GM23338 (cell line): Measurements from ENCODE around the gene TESMIN. TPM values are rescaled to one million over a fixed set of nuclear protein-coding genes. Genes with fewer than 3 reads are reported as not detected.

Experiments
- ATAC-seq: fragments of 200-7000 bp; cut with Tn5 transposase; 3 replicates; pipeline ENCODE4 v1.9.1; 2020
- DNase-seq: peaks from one replicate; pipeline ENCODE4 v3.0.0-alpha.2; 2015; ENCODE audit warnings: low spot score
- H2AFZ ChIP-seq: fragments of 200-600 bp; sonication (generic); 2 replicates; pipeline ENCODE4 v1.8.0; 2016; ENCODE audit warnings: antibody characterized with exemption, mild to moderate bottlenecking, moderate library complexity
- H3F3A ChIP-seq: fragments of 200-600 bp; sonication (generic); replicated peaks from 2 replicates; pipeline ENCODE4 v1.8.0; 2017; ENCODE audit warnings: antibody characterized with exemption, mixed run types, low read depth
- H3K27ac ChIP-seq: fragments of 200-600 bp; sonication (generic); 2 replicates; pipeline ENCODE4 v1.6.1; 2016; ENCODE audit warnings: low read depth
- H3K27me3 ChIP-seq: fragments of 200-600 bp; sonication (generic); 2 replicates; pipeline ENCODE4 v1.8.0; 2016; ENCODE audit warnings: mild to moderate bottlenecking, mixed run types, moderate library complexity; ENCODE audit not compliant: insufficient read depth
- H3K36me3 ChIP-seq: fragments of 200-600 bp; sonication (generic); 2 replicates; pipeline ENCODE4 v1.8.0; 2016; ENCODE audit warnings: mild to moderate bottlenecking; ENCODE audit not compliant: insufficient read depth
- H3K4me1 ChIP-seq: fragments of 200-600 bp; sonication (generic); 2 replicates; pipeline ENCODE4 v1.8.0; 2016; ENCODE audit warnings: mild to moderate bottlenecking, moderate library complexity; ENCODE audit not compliant: insufficient read depth
- H3K4me2 ChIP-seq: fragments of 200-600 bp; sonication (generic); 2 replicates; pipeline ENCODE4 v1.7.1; 2017; ENCODE audit warnings: mixed run types
- H3K4me3 ChIP-seq: fragments of 200-600 bp; sonication (generic); 2 replicates; pipeline ENCODE4 v1.6.1; 2016; ENCODE audit warnings: mixed run types
- H3K79me2 ChIP-seq: fragments of 200-600 bp; sonication (generic); replicated peaks from 2 replicates; pipeline ENCODE4 v1.8.0; 2017; ENCODE audit warnings: mild to moderate bottlenecking; ENCODE audit not compliant: insufficient read depth
- H3K9me2 ChIP-seq: fragments of 200-600 bp; sonication (generic); 2 replicates; pipeline ENCODE4 v1.8.0; 2017; ENCODE audit not compliant: insufficient read depth
- H4K20me1 ChIP-seq: fragments of 200-600 bp; sonication (generic); replicated peaks from 2 replicates; pipeline ENCODE4 v1.8.0; 2017; ENCODE audit warnings: mild to moderate bottlenecking; ENCODE audit not compliant: insufficient read depth
- H3K27ac Mint-ChIP-seq: 2 replicates; pipeline ENCODE4 v1.8.0; 2020; ENCODE audit warnings: inconsistent platforms, mild to moderate bottlenecking, moderate library complexity, mixed read lengths
- H3K27me3 Mint-ChIP-seq: 3 replicates; pipeline ENCODE4 v1.8.0; 2022; ENCODE audit warnings: low read depth, mild to moderate bottlenecking, moderate library complexity, mixed read lengths, inconsistent platforms; ENCODE audit not compliant: insufficient read depth, poor library complexity
- H3K36me3 Mint-ChIP-seq: 3 replicates; pipeline ENCODE4 v1.8.0; 2021; ENCODE audit warnings: low read depth, mild to moderate bottlenecking, inconsistent platforms, moderate library complexity, mixed read lengths
- H3K4me1 Mint-ChIP-seq: 3 replicates; pipeline ENCODE4 v1.8.0; 2020; ENCODE audit warnings: mild to moderate bottlenecking, inconsistent platforms, mixed read lengths
- H3K4me3 Mint-ChIP-seq: 3 replicates; pipeline ENCODE4 v1.8.0; 2021; ENCODE audit warnings: moderate library complexity, mild to moderate bottlenecking, inconsistent platforms, mixed read lengths
- H3K9me3 Mint-ChIP-seq: 3 replicates; pipeline ENCODE4 v1.8.0; 2020; ENCODE audit warnings: moderate library complexity, mild to moderate bottlenecking, inconsistent platforms, mixed read lengths
- CREB1 ChIP-seq: fragments of 250-450 bp; sonication (Bioruptor Pico); IDR thresholded peaks from 2 replicates; pipeline ENCODE4 v1.5.0; 2020; ENCODE audit warnings: low read depth, mild to moderate bottlenecking, moderate library complexity
- CTCF ChIP-seq, 2 experiments: fragments of 200-600 bp in 1 of 2; sonication (generic) in 1 of 2; conservative IDR thresholded peaks; 2 replicates each; pipeline versions ENCODE4 v1.5.1 to v1.6.1; 2016 to 2017; ENCODE audit warnings: antibody characterized with exemption in 2 of 2, low read depth in 2 of 2, mild to moderate bottlenecking in 2 of 2, moderate library complexity in 1 of 2
- ETS1 ChIP-seq: IDR thresholded peaks from 2 replicates; pipeline ENCODE4 v1.6.1; 2016; ENCODE audit warnings: antibody characterized with exemption
- EZH2 ChIP-seq: fragments of 200-600 bp; sonication (generic); IDR thresholded peaks from one replicate; pipeline ENCODE4 v1.8.0; 2017; ENCODE audit warnings: antibody characterized with exemption, mild to moderate bottlenecking, low read depth; ENCODE audit not compliant: unreplicated experiment
- EZH2phosphoT487 ChIP-seq: fragments of 200-600 bp; sonication (generic); IDR thresholded peaks from one replicate; pipeline ENCODE4 v1.8.1; 2018; ENCODE audit warnings: antibody characterized with exemption; ENCODE audit not compliant: unreplicated experiment
- JUNB ChIP-seq: IDR thresholded peaks from one replicate; pipeline ENCODE4 v1.6.1; 2016; ENCODE audit warnings: antibody characterized with exemption; ENCODE audit not compliant: unreplicated experiment
- NANOG ChIP-seq: IDR thresholded peaks from 2 replicates; pipeline ENCODE4 v1.6.1; 2016; ENCODE audit warnings: antibody characterized with exemption, borderline replicate concordance
- POLR2AphosphoS5 ChIP-seq: IDR thresholded peaks from 2 replicates; pipeline ENCODE4 v1.6.1; 2016; ENCODE audit warnings: antibody characterized with exemption, low read depth
- REST ChIP-seq: IDR thresholded peaks from one replicate; pipeline ENCODE4 v1.6.1; 2018; ENCODE audit warnings: antibody characterized with exemption; ENCODE audit not compliant: unreplicated experiment
- STAT1 ChIP-seq: IDR thresholded peaks from one replicate; pipeline ENCODE4 v1.6.1; 2016; ENCODE audit warnings: antibody characterized with exemption; ENCODE audit not compliant: unreplicated experiment
- ZNF331 ChIP-seq: fragments of 250-450 bp; sonication (Bioruptor Pico); IDR thresholded peaks from 2 replicates; pipeline ENCODE4 v1.5.0; 2020; ENCODE audit warnings: low read depth, mild to moderate bottlenecking, moderate library complexity
- ZNF462 ChIP-seq: fragments of 250-450 bp; sonication (Bioruptor Pico); IDR thresholded peaks from 2 replicates; pipeline ENCODE4 v1.5.0; 2020; ENCODE audit warnings: mild to moderate bottlenecking, moderate library complexity
- polyA plus RNA-seq: library from polyadenylated mRNA; unstranded; fragments of >200 nt; fragmentation: Nextera tagmentation; extraction: Ambion mirVana; gene quantifications from 2 replicates; pipeline ENCODE4 v1.2.1, GENCODE V29; 2016
- total RNA-seq: library from RNA; depleted of rRNA; stranded (reverse); fragments of >200 nt; shearing (Covaris generic); gene quantifications from 2 replicates; pipeline ENCODE4 v1.2.3, GENCODE V29; 2014

TESMIN gene
- total and polyA plus RNA-seq, 2 experiments from 2014 or later = 54.5 to 64.6 TPM

GRCh38 chr11:68770781-68771180, 19.5 kb upstream of the TESMIN start:
- Mint-ChIP-seq H3K4me1 (0 out of 3 replicates have a peak, but pooled peaks cover 2% of the 10 kb centered on the region), H3K27ac (no peak overlapping the region), H3K4me3 (no peak overlapping the region), H3K27me3 (peaks cover 2% of the 10 kb centered on the region), H3K36me3 (peaks cover 7% of the 10 kb centered on the region; the same call in 1 of the 3 replicates), H3K9me3 (no peaks in the 10 kb centered on the region; the same call in 2 of the 3 replicates)
- no peaks in the 10 kb centered on the region for H3K4me1 ChIP-seq
- no peaks in the 10 kb centered on the region; the same call in 1 of the 2 replicates for H3K36me3 ChIP-seq
- TF ChIP-seq CTCF (conservative IDR thresholded peaks at IDR 0.05; ENCODE audit: low read depth in 2 of 2) (no peak), CREB1 (CRISPR knock-in tag) (no peak), NANOG (no peak), JUNB (no peak), STAT1 (no peak), REST (no peak), POLR2AphosphoS5 (no peak), ZNF462 (CRISPR knock-in tag) (no peak), ZNF331 (CRISPR knock-in tag) (no peak), EZH2 (no peak), EZH2phosphoT487 (no peak), ETS1 (no peak)
- no peak overlapping the region for H3K4me2 ChIP-seq
- H3K4me3 ChIP-seq = no peak overlapping the region
- H3K9me2 ChIP-seq = no peaks in the 10 kb centered on the region
- H4K20me1 ChIP-seq = no peaks in the 10 kb centered on the region
- no peaks in the 10 kb centered on the region for H3F3A ChIP-seq
- H3K79me2 ChIP-seq = no peaks in the 10 kb centered on the region
- no peaks in the 10 kb centered on the region for H3K27me3 ChIP-seq
- ATAC-seq (no peak), DNase-seq (no peak)
- H3K27ac ChIP-seq = no peak overlapping the region
- no peak overlapping the region for H2AFZ ChIP-seq
